Mucosa of stomach (tissue), 1 donor: ENCODE data around the gene SORCS2.
A peak's percentile ranks its signal among the peaks of the same experiment; 100 is the strongest.

Source experiments
- H3K27me3 ChIP-seq: one replicate; pipeline ENCODE4 v1.7.0; 2013; ENCODE audit warnings: mild to moderate bottlenecking, low read length; ENCODE audit not compliant: control insufficient read depth, insufficient read depth
- H3K36me3 ChIP-seq: one replicate; pipeline ENCODE4 v1.7.0; 2013; ENCODE audit warnings: low read length; ENCODE audit not compliant: control insufficient read depth, insufficient read depth
- H3K4me1 ChIP-seq: one replicate; pipeline ENCODE4 v1.7.0; 2013; ENCODE audit warnings: mild to moderate bottlenecking, low read length; ENCODE audit not compliant: control insufficient read depth, insufficient read depth
- H3K4me3 ChIP-seq: one replicate; pipeline ENCODE4 v1.7.0; 2013; ENCODE audit warnings: low read length
- H3K9ac ChIP-seq: one replicate; pipeline ENCODE4 v1.7.0; 2013; ENCODE audit warnings: mild to moderate bottlenecking, low read length, moderate library complexity
- H3K9me3 ChIP-seq: one replicate; pipeline ENCODE4 v1.7.0; 2013; ENCODE audit warnings: mild to moderate bottlenecking, low read length, moderate library complexity; ENCODE audit not compliant: control insufficient read depth
- donor health status: Pancreatic carcinoma.

Gene SORCS2

GRCh38 chr4:7430368-7430964 is 238.1 kb downstream of the SORCS2 start:
- peaks cover 47% of the 10 kb centered on the region for H3K4me1 ChIP-seq
- H3K9me3 ChIP-seq = no peaks in the 10 kb centered on the region
- no peak overlapping the region for H3K4me3 ChIP-seq
- no peak overlapping the region for H3K9ac ChIP-seq
- no peaks in the 10 kb centered on the region for H3K36me3 ChIP-seq
- no peaks in the 10 kb centered on the region for H3K27me3 ChIP-seq

GRCh38 chr4:7430965-7431695 is 238.8 kb downstream of the SORCS2 start:
- Histone ChIP-seq H3K27me3 (no peaks in the 10 kb centered on the region), H3K9ac (peak overlapping the region; percentile 47), H3K4me1 (peaks cover 53% of the 10 kb centered on the region), H3K9me3 (no peaks in the 10 kb centered on the region), H3K4me3 (no peak overlapping the region), H3K36me3 (no peaks in the 10 kb centered on the region)

GRCh38 chr4:7431696-7432530 is 239.6 kb downstream of the SORCS2 start:
- Histone ChIP-seq H3K4me1 (peaks cover 61% of the 10 kb centered on the region), H3K4me3 (peak overlapping the region; percentile 50), H3K9ac (peak overlapping the region; percentile 57), H3K36me3 (no peaks in the 10 kb centered on the region), H3K27me3 (no peaks in the 10 kb centered on the region), H3K9me3 (no peaks in the 10 kb centered on the region)

- H3K36me3 ChIP-seq = no peaks in the 10 kb centered on the region
- H3K4me1 ChIP-seq = peaks cover 69% of the 10 kb centered on the region
- H3K4me3 ChIP-seq = peak overlapping the region; percentile 50
- H3K27me3 ChIP-seq = no peaks in the 10 kb centered on the region
- H3K9ac ChIP-seq = peak overlapping the region; percentile 57
- H3K9me3 ChIP-seq = no peaks in the 10 kb centered on the region
Observed at GRCh38 chr4:7432531-7433375, 240.4 kb downstream of the SORCS2 start.

- Histone ChIP-seq H3K36me3 (no peaks in the 10 kb centered on the region), H3K9me3 (no peaks in the 10 kb centered on the region), H3K4me3 (peak overlapping the region; percentile 50), H3K9ac (peak overlapping the region; percentile 57), H3K4me1 (peaks cover 74% of the 10 kb centered on the region), H3K27me3 (no peaks in the 10 kb centered on the region)
Observed at GRCh38 chr4:7433376-7434140, 241.2 kb downstream of the SORCS2 start.

GRCh38 chr4:7434141-7434765 is 241.9 kb downstream of the SORCS2 start:
- Histone ChIP-seq H3K27me3 (no peaks in the 10 kb centered on the region), H3K9me3 (no peaks in the 10 kb centered on the region), H3K9ac (peak overlapping the region; percentile 55), H3K4me1 (peaks cover 75% of the 10 kb centered on the region), H3K36me3 (no peaks in the 10 kb centered on the region), H3K4me3 (peak overlapping the region; percentile 50)

GRCh38 chr4:7434766-7435150 is 242.4 kb downstream of the SORCS2 start, which contains the start of gene PSAPL1:
Gene PSAPL1 (minus strand): TSS chr4:7434930. CDS start chr4:7434879, 51 bp downstream.
- H3K9ac ChIP-seq = peak within 1 kb of the TSS; percentile 55
- H3K4me3 ChIP-seq = peak within 1 kb of the TSS; percentile 50
- no peaks in the 10 kb centered on the region for H3K9me3 ChIP-seq
- H3K27me3 ChIP-seq = no peaks in the 10 kb centered on the region
- H3K36me3 ChIP-seq = no peaks in the 10 kb centered on the region
- H3K4me1 ChIP-seq = peaks cover 80% of the 10 kb centered on the region

- Histone ChIP-seq H3K36me3 (no peaks in the 10 kb centered on the region), H3K27me3 (no peaks in the 10 kb centered on the region), H3K4me1 (peaks cover 87% of the 10 kb centered on the region), H3K4me3 (no peak overlapping the region), H3K9ac (peak overlapping the region; percentile 52), H3K9me3 (no peaks in the 10 kb centered on the region)
Observed at GRCh38 chr4:7435471-7436061, 243.2 kb downstream of the SORCS2 start.

GRCh38 chr4:7436256-7436655 is 243.9 kb downstream of the SORCS2 start:
- H3K9me3 ChIP-seq = no peaks in the 10 kb centered on the region
- no peaks in the 10 kb centered on the region for H3K27me3 ChIP-seq
- no peaks in the 10 kb centered on the region for H3K36me3 ChIP-seq
- H3K4me1 ChIP-seq = peaks cover 82% of the 10 kb centered on the region
- H3K9ac ChIP-seq = peak overlapping the region; percentile 26
- no peak overlapping the region for H3K4me3 ChIP-seq

- no peaks in the 10 kb centered on the region for H3K36me3 ChIP-seq
- no peak overlapping the region for H3K4me3 ChIP-seq
- no peaks in the 10 kb centered on the region for H3K27me3 ChIP-seq
- peaks cover 55% of the 10 kb centered on the region for H3K4me1 ChIP-seq
- H3K9ac ChIP-seq = no peak overlapping the region
- H3K9me3 ChIP-seq = no peaks in the 10 kb centered on the region
Observed at GRCh38 chr4:7439699-7440098, 247.4 kb downstream of the SORCS2 start.
